SK-N-SH treated with all-trans-retinoic acid at 6 μM for 48 hours (cell line): ENCODE measurements around the gene TCEAL1.
"Not testable (repeated sequence)": the region's sequence is repeated elsewhere in the genome, so short reads cannot be mapped to it uniquely, and the experiment has no call there.

Experiments
- ARNTL ChIP-seq: fragments of 450-650 bp; formaldehyde crosslinking; IDR thresholded peaks from 2 replicates; pipeline ENCODE4 v1.5.0; 2020; ENCODE audit warnings: low read depth, mild to moderate bottlenecking, moderate library complexity, borderline replicate concordance
- BACH2 ChIP-seq: fragments of 250-450 bp; sonication (Bioruptor Pico); IDR thresholded peaks from 2 replicates; pipeline ENCODE4 v1.9.0; 2021; ENCODE audit warnings: mild to moderate bottlenecking, borderline replicate concordance
- CREB5 ChIP-seq: fragments of 250-450 bp; sonication (Bioruptor Pico); IDR thresholded peaks from 2 replicates; pipeline ENCODE4 v1.5.1; 2020; ENCODE audit warnings: low read depth, mild to moderate bottlenecking, moderate library complexity
- ESRRG ChIP-seq: fragments of 250-450 bp; sonication (Bioruptor Pico); IDR thresholded peaks from 2 replicates; pipeline ENCODE4 v1.6.1; 2021; ENCODE audit warnings: mild to moderate bottlenecking
- ISL1 ChIP-seq: fragments of 250-450 bp; sonication (Bioruptor Pico); IDR thresholded peaks from 2 replicates; pipeline ENCODE4 v2.1.2; 2022; ENCODE audit warnings: mild to moderate bottlenecking, moderate library complexity
- OSR1 ChIP-seq: fragments of 250-450 bp; sonication (Bioruptor Pico); IDR thresholded peaks from 2 replicates; pipeline ENCODE4 v1.8.0; 2022; ENCODE audit warnings: moderate library complexity, mild to moderate bottlenecking, inconsistent platforms
- POU6F1 ChIP-seq: fragments of 250-450 bp; sonication (Bioruptor Pico); IDR thresholded peaks from 2 replicates; pipeline ENCODE4 v1.8.0; 2021; ENCODE audit warnings: low read depth, mild to moderate bottlenecking, moderate library complexity, borderline replicate concordance
- PPARA ChIP-seq: fragments of 250-450 bp; sonication (Bioruptor Pico); IDR thresholded peaks from 2 replicates; pipeline ENCODE4 v1.5.0; 2020; ENCODE audit warnings: mild to moderate bottlenecking, borderline replicate concordance
- ZFP3 ChIP-seq: fragments of 250-450 bp; sonication (Bioruptor Pico); IDR thresholded peaks from 2 replicates; pipeline ENCODE4 v1.5.0; 2020; ENCODE audit warnings: mild to moderate bottlenecking, moderate library complexity
- ZFP30 ChIP-seq: fragments of 450-650 bp; formaldehyde crosslinking; IDR thresholded peaks from 2 replicates; pipeline ENCODE4 v1.5.0; 2022; ENCODE audit warnings: mild to moderate bottlenecking, moderate library complexity
- ZNF70 ChIP-seq: fragments of 450-650 bp; formaldehyde crosslinking; IDR thresholded peaks from 2 replicates; pipeline ENCODE4 v1.5.0; 2020; ENCODE audit warnings: mild to moderate bottlenecking, moderate library complexity

- not testable (repeated sequence) for TF ChIP-seq BACH2, ZFP3, ISL1, POU6F1, OSR1, ARNTL, ZNF70, ZFP30, CREB5, PPARA, ESRRG (CRISPR knock-in tag)
These were observed 30.7 kb downstream of the TCEAL1 start for GRCh38 chrX:103659460-103659859.
